SH-SY5Y (cell line): ENCODE measurements around the gene APLP1.

ENCODE experiments used
- GATA2 ChIP-seq: IDR thresholded peaks from 2 replicates; pipeline ENCODE4 v1.6.1; 2011; ENCODE audit warnings: mild to moderate bottlenecking, low read depth, low read length
- GATA3 ChIP-seq: IDR thresholded peaks from 2 replicates; pipeline ENCODE4 v1.6.1; 2011; ENCODE audit warnings: low read depth, mild to moderate bottlenecking, low read length, moderate library complexity

APLP1 gene

DNA sequence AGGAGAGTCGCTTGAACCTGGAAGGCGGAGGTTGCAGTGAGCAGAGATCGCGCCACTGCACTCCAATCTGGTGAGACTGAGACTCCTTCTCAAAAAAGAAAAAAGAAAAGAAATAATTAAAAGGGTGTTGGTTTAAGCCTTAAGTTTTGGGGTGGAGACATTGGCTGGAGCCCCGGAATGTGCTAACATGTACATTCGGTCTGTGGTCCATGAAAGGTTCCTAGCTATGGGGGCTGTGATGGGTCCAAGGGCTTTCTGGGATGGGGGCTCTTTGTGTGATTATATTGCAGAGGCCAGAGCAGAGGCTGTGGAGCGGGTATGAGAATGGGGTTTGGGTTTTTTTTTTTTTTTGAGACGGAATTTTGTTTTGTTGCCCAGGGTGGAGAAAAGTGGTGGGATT lies 17.5 kb downstream of the APLP1 start:
- TF ChIP-seq GATA3 (no peak), GATA2 (no peak)

DNA sequence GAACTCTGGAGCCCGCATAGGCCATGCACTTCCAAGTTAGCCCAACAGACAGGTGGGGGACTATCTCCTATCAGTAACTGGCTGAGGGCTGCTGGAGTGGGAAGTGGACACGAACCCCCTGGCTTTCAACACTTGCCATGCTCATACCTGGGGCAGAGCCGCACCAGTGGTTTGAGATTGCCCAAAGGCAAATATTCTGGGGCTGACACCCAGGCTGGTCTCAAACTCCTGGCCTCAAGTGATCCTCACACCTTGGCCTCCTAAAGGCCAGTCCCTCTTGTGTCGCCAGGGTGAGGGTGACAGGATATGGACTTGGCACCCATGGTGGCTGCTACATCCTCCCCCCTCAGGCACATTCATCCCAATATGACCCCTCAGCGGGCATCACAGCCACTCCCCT lies 18.8 kb downstream of the APLP1 start:
- TF ChIP-seq GATA2: no peak
- no peak for TF ChIP-seq GATA3

DNA sequence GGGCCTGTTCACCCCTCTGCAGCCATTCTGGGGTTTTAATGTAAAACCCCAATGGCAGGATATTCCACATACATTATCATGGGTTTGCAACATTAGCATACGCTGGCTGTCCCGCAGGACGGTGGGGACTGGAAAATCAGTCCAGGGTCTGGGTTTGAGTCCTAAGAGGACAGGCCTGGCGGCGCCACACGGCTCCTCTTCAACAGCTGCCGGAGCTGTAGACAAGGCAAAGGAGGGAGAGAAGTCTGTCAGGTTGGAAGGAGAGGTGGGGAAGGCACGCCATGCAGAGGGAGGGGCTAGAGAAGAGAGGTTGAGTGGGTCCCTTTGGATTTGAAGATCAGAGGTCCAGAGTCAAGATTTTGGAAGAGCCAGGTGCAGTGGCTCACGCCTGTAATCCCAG lies 20.0 kb downstream of the APLP1 start:
- TF ChIP-seq GATA3: no peak
- TF ChIP-seq GATA2: no peak

DNA sequence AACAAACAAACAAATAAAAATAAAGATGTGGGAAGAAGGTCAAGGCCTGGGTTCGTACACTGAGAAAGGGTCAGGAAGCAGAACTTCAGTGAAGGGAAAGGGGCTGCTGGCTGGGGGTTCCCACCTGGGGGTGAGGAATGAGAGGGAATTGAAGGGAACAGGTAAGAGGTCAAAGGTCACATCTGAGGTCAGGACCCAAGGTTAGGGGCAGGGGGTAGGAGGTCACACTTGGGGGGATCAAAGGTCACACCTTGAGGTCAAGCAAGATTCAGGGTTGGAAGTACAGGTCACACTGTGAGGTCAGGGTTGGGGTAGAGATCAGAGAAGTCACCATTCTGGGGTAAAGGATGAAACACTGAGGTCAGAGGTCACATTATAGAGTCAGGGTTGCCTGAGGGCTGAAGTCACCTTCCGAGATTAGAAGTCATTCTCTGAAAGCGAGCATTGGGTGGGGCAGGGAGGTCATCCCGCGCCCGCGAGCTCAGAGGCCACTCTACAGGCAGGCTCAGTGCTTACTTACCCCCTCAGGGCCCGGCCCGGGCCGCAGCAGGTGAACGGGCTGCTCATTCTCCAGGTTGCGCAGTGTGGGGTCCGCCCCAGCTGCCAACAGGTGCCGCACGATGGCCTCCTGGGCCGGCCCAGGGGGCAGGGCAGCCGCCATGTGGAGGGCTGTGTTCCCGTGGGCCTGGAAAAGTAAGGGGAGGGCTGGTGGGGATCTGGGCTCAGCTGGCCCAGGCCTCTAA lies 21.2 kb downstream of the APLP1 start:
- TF ChIP-seq GATA2: no peak
- no peak for TF ChIP-seq GATA3

DNA sequence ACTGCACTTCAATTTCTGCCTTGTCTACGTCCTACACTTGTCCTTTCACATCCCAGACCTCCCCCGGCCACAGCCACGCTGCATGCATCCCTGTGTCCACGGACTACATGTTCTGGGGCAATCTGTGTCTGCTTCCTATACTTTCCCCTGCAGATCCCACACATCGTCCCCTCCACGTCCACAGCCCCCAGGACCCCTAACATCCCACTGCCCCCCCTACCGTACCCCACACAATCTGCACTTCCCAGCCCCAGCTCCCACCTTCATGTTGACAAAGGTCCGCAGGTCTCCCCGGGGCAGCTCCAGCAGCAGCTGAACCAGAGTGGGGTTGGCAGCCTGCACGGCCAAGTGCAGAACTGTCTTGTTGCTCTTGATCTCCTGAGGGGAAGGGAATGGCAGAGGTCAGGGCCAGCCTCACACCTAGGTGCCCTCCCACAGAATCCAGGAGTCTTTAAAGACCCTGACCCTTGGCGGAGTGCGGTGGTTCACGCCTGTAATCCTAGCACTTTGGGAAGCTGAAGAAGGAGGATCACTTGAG lies 21.8 kb downstream of the APLP1 start:
- TF ChIP-seq GATA3: no peak
- TF ChIP-seq GATA2: no peak

DNA sequence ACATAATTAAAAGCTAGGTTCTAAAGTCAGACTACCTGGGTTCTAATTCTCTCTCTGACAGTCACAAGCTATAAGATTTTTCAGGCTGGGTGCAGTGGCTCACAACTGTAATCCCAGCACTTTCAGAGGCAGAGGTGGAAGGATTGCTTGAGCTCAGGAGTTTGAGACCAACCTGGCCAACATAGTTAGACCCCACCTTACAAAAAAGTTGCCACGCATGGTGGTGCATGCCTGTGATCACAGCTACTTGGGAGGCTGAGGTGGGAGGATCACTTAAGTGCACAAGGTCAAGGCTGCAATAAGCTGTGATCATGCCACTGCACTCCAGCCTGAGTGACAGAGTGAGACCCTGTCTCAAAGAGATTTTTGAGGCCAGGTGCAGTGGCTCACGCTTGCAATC lies 26.0 kb downstream of the APLP1 start:
- TF ChIP-seq GATA3 (no peak), GATA2 (no peak)

DNA sequence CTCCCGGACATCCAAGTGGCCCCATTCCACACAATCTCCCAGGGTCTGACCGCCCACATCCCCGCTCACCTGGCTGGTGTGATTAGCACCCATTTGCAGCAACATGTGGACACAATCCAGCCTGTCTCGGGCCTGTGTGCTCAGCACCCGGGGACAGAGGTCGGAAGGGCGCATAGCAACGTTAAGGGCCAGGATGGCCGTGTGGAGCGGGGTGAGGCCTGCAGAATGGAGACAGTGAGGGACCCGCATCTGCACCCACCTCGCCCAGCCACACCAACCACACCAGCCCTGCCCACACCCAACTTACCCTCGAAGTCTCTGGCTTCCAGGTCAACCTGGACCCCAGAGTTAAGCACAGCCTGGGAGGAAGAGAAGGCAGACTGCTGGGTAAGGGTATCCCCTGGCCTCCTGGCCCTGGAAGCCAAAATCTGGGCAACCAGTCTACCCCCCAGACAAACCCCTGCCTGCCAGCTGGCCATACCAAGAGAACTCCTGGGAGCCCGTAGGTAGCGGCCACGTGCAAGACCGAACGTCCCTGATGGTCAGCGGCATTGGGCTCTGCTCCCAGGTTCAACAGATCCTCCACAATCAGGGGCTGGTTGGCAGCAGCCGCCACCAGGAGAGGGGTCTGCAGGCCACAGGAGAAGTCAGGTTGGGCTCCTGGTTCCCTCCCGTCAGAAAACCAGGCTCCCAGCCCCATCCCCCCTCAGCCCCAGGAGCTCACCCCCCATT lies 27.7 kb downstream of the APLP1 start:
- TF ChIP-seq GATA2 (no peak), GATA3 (no peak)

DNA sequence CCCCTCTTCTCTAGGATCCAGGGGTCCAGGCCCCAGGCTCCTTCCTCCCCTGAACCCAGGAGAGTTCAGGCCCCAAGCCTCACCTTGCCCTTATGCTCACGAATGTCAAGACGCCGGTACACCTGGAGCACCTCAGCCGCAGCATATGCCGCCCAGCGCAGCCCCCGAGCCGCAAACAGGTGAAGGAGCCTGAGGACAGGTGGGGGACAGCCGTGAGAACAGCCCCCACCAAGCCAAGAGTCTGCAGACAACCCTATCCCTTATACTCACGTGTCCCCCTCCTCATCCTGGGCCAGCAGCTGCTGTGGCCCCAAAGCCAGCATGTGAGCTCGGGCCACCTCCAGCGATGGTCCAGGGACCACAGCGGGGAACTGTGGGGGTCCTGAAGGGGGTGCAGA lies 28.3 kb downstream of the APLP1 start:
- TF ChIP-seq GATA2 (no peak), GATA3 (no peak)

DNA sequence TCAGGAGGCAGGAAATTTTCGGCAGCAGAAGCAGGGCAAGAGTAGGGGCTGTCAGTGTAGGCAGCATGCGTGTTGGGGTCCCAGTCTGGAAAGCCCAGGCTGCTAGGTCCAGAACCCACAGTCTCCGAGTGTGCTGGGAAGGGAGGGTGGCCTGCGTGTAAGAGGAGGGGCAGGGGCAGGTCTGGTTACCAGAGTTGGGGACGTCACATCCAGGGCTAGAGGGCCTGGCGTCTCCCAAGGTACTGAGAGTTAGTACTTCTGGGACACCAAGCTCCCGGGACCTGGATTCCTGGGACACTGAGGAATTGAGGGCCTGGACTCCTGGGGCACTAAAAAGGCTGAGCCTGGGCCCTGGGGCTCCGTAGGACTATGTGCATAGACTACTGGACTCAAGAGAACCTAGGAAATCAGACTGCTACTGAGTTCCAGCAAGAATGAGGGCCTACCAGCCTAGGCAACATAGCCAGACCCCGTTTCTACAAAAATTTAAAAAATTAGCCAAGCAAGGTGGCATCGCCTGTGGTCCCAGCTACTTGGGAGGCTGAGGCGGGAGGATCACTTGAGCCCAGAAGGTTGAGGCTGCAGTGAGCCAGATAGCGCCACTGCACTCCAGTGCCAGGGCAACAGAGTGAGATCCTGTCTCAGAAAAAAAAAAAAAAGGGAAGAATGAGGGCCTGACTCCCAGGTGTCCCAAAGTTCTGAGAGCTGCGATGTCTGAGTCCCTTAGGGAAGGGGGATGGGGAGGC lies 29.5 kb downstream of the APLP1 start:
- TF ChIP-seq GATA3 (no peak), GATA2 (no peak)

DNA sequence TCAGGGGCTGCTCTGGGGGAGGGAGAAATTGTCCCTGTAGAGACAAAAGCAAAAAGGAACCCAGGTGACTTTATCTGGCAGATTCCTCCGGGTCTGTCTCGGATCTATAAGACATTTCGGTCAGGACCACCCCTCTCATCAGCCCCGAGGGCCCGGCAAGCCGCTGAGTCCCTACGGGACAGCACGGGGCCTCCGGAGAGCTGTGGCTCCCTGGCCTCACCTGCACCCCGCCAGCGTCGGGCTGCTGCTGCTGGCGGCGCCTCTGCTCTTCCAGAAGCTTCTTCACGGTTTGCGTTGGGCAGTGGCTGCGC lies 30.1 kb downstream of the APLP1 start:
- TF ChIP-seq GATA2 (no peak), GATA3 (no peak)

DNA sequence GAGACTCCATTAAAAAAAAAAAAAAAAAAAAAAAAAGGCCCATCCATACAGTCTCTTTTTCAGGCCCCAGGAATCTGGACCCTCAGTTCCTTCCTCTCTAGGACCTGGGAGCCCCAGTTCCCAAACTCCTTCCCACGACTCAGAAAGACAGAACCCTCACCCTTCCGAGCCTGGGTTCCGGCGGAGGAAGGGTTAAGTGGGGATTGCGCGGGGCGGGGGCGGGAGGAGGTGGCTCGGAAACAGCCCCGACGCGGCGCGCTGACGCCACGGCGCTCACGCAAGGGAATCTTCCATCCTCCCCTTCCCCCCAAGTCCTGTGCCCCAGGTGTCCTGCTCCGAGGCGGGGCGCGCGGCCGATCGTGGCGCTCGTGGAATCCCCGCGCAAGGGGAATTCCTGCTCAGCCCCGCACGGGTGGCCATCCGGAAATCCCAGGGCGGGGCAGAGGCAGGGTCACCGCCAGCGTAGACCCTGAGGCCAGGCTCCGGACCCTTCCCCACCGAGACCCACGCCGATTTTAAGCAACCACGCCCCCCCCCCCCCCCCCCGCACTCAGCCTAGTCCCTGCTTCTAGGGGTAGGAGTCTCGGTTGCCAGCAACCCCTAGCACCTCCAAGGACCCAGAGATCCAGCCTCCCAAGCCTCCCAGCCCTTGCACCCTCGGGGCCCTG lies 31.3 kb downstream of the APLP1 start:
- TF ChIP-seq GATA3: no peak
- TF ChIP-seq GATA2: no peak

DNA sequence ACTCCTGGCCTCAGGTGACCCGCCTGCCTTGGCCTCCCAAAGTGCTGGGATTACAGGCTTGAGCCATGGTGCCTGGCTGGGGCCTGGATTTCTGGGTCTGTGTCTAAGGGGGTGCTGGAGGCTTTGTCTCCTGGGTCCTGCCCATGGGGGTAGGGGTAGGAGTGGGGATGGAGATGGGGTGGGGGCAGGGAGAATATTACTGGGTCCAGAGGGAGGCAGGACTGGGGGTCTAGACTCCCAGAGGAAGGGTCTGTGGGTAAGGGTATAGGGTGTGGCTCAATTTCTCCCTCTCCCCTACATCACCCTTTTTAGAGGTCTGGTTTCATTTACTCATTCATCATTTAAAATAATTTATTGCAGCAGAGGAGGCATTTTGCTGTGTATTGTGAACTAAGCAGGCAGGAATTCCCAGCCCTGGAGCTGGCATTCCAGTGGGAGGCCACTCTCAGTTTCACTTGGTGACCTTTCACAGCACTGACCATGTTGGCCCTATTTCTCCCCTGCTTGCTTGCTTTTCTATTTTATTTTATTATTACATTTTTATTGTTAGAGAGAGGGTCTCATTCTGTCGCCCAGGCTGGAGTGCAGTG lies 32.8 kb downstream of the APLP1 start:
- TF ChIP-seq GATA2: no peak
- no peak for TF ChIP-seq GATA3

DNA sequence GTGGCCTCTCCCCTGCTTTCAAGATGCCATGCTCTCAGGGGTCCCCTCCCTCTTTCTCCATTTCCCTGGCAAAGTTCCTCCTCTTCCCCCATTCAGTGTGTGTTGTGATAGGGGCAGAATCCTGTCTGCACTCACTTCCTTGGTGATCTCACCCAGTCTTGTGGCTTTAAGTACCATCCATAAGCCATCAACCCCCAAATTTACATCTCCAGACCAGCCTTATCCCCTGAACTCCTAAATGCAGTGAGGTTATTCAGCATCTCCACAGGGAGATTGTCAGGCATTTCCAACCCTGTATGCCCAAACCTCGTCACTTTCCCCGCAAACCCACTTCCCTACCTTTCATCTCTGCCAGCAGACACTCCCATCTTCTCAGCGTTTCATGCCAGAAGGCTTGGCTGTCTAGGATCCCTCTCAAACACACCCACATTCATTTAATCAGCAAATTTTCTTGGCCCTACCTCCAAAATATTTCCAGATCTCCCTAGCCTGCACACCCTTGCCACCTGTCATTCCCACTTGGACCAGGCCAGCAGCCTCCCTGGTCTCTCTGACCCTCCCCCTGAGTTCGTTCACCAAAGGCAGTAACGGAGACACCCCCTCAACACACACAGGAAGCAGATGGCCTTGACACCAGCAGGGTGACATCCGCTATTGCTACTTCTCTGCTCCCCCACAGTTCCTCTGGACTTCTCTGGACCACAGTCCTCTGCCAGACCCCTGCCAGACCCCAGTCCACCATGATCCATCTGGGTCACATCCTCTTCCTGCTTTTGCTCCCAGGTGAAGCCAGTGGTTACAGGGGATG lies 33.7 kb downstream of the APLP1 start, which contains the start of gene HCST:
HCST (plus strand) TSS at position 676 of the 808 bp plus-strand sequence; CDS start at position 741, 65 bp downstream.
- TF ChIP-seq GATA2 (no peak), GATA3 (no peak)
